Endothelial cell of umbilical vein (primary cell): ENCODE results near the gene TSEN34.

Experiments used
- CTCF ChIP-seq, 2 donors: IDR thresholded peaks; 1 replicate in 1 of 2; 2 replicates in 1 of 2; pipeline ENCODE4 v1.5.1; 2011; ENCODE audit warnings: low read length in 2 of 2, mild to moderate bottlenecking in 2 of 2, moderate library complexity in 2 of 2, control low read depth in 1 of 2, inconsistent platforms in 1 of 2, low read depth in 1 of 2; ENCODE audit not compliant: insufficient read depth in 1 of 2; ENCODE audit errors: extremely low read depth in 1 of 2
- MAX ChIP-seq: IDR thresholded peaks from 2 replicates; pipeline ENCODE4 v1.6.1; 2011; ENCODE audit not compliant: insufficient read depth, insufficient read length
- POLR2AphosphoS5 ChIP-seq: IDR thresholded peaks from 2 replicates; pipeline ENCODE4 v1.6.1; 2012; ENCODE audit warnings: low read depth, mild to moderate bottlenecking, control low read depth, low read length, moderate library complexity; ENCODE audit not compliant: insufficient read depth

- TF ChIP-seq CTCF (IDR thresholded peaks at IDR 0.05; ENCODE audit: extremely low read depth in 1 of 2, insufficient read depth in 1 of 2, low read depth in 1 of 2, low read length in 2 of 2) (no peak), MAX (no peak), POLR2AphosphoS5 (no peak)
Observed at GRCh38 chr19:54160182-54160811, 30.8 kb upstream of the TSEN34 start.
